Activated CD8-positive, alpha-beta T cell treated with anti-CD3 and anti-CD28 coated beads for 36 hours (primary cell): ENCODE results near the gene MAPK9. TPM values are rescaled to one million over a fixed set of nuclear protein-coding genes. Genes with fewer than 3 reads are reported as not detected.

Experiments
- ATAC-seq: fragments of 200-7000 bp; cut with Tn5 transposase; one replicate; pipeline ENCODE4 v1.10.0; 2021; ENCODE audit warnings: mild to moderate bottlenecking, moderate library complexity
- CTCF ChIA-PET: fragments of 350-600 bp; sonication (Branson Sonifier 250); formaldehyde crosslinking; loops from one replicate; lab custom pipeline; 2021; ENCODE audit warnings: antibody characterized with exemption; lab: Charles Lee
- POLR2A ChIA-PET: fragments of 350-600 bp; sonication (Branson Sonifier 250); formaldehyde crosslinking; loops from one replicate; lab custom pipeline; 2021; ENCODE audit warnings: antibody characterized with exemption; lab: Charles Lee
- DNase-seq: peaks from one replicate; pipeline ENCODE4 v3.0.0-alpha.2; 2020
- H3K27ac Mint-ChIP-seq: one replicate; pipeline ENCODE4 v1.8.0; 2021; ENCODE audit warnings: mild to moderate bottlenecking, mixed read lengths
- H3K27me3 Mint-ChIP-seq: one replicate; pipeline ENCODE4 v1.8.0; 2021; ENCODE audit warnings: mixed read lengths
- H3K36me3 Mint-ChIP-seq: one replicate; pipeline ENCODE4 v1.8.0; 2021; ENCODE audit warnings: low read depth, mixed read lengths
- H3K4me1 Mint-ChIP-seq: one replicate; pipeline ENCODE4 v1.8.0; 2021; ENCODE audit warnings: low read depth, mixed read lengths
- H3K4me3 Mint-ChIP-seq: one replicate; pipeline ENCODE4 v1.8.0; 2021; ENCODE audit warnings: mild to moderate bottlenecking, moderate library complexity, mixed read lengths
- H3K9me3 Mint-ChIP-seq: one replicate; pipeline ENCODE4 v1.8.0; 2021; ENCODE audit warnings: mixed read lengths
- intact Hi-C: fragments of 100-400 bp; cut with micrococcal nuclease; formaldehyde crosslinking; loops from one replicate; pipeline ENCODE4 v1.10.0; 2022
- total RNA-seq, 2 experiments: library from RNA; stranded (reverse); gene quantifications; one replicate each; pipeline ENCODE4 v1.2.3, GENCODE V29; 2021
- TF ChIP-seq, protein P1 (sequence below): fragments of 200-600 bp; IDR thresholded peaks from one replicate; pipeline ENCODE4 v1.8.0; 2022; ENCODE audit warnings: antibody characterized with exemption, mild to moderate bottlenecking

MAPK9 gene
- total RNA-seq, 2 experiments from 2014 or later = 31.8 to 33.2 TPM

- Mint-ChIP-seq H3K4me1 (no peaks in the 10 kb centered on the region), H3K9me3 (no peaks in the 10 kb centered on the region), H3K36me3 (no peaks in the 10 kb centered on the region), H3K4me3 (no peak overlapping the region), H3K27me3 (peaks cover 4% of the 10 kb centered on the region), H3K27ac (no peak overlapping the region)
- TF ChIP-seq, protein P1, sequence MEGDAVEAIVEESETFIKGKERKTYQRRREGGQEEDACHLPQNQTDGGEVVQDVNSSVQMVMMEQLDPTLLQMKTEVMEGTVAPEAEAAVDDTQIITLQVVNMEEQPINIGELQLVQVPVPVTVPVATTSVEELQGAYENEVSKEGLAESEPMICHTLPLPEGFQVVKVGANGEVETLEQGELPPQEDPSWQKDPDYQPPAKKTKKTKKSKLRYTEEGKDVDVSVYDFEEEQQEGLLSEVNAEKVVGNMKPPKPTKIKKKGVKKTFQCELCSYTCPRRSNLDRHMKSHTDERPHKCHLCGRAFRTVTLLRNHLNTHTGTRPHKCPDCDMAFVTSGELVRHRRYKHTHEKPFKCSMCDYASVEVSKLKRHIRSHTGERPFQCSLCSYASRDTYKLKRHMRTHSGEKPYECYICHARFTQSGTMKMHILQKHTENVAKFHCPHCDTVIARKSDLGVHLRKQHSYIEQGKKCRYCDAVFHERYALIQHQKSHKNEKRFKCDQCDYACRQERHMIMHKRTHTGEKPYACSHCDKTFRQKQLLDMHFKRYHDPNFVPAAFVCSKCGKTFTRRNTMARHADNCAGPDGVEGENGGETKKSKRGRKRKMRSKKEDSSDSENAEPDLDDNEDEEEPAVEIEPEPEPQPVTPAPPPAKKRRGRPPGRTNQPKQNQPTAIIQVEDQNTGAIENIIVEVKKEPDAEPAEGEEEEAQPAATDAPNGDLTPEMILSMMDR = no peak
- ATAC-seq = no peak
- POLR2A ChIA-PET = interaction anchor here (0.6 kb wide), 1 partner anchor 51 kb away, joined by 3 read pairs; no protein-coding TSS in a partner anchor
- CTCF ChIA-PET = interaction anchor here (1.3 to 3.8 kb wide), 3 partner anchors 10 to 24 kb away, joined by 5 to 19 read pairs (median 9); no protein-coding TSS in a partner anchor
- no peak for DNase-seq
- intact Hi-C loops = no loop called here
Measured at GRCh38 chr5:180304431-180305375, 12.8 kb upstream of the MAPK9 start.

- intact Hi-C loops = no loop called here
- ChIA-PET POLR2A (no interaction called here), CTCF (interaction anchor here (1.3 to 3.8 kb wide), 3 partner anchors 10 to 24 kb away, joined by 5 to 19 read pairs (median 9); no protein-coding TSS in a partner anchor)
- Mint-ChIP-seq H3K27me3 (peaks cover 4% of the 10 kb centered on the region), H3K36me3 (no peaks in the 10 kb centered on the region), H3K27ac (no peak overlapping the region), H3K4me3 (no peak overlapping the region), H3K4me1 (no peaks in the 10 kb centered on the region), H3K9me3 (no peaks in the 10 kb centered on the region)
- TF ChIP-seq, protein P1 = no peak
- DNase-seq (no peak), ATAC-seq (no peak)
Measured at GRCh38 chr5:180304016-180304292, 12.1 kb upstream of the MAPK9 start.

- no peaks in the 10 kb centered on the region for H3K4me1 Mint-ChIP-seq
- no peaks in the 10 kb centered on the region for H3K9me3 Mint-ChIP-seq
- no peak overlapping the region for H3K27ac Mint-ChIP-seq
- CTCF ChIA-PET = interaction anchor here (1.3 to 3.8 kb wide), 3 partner anchors 9 to 25 kb away, joined by 5 to 19 read pairs (median 9); no protein-coding TSS in a partner anchor
- POLR2A ChIA-PET = no interaction called here
- TF ChIP-seq, protein P1 = no peak
- no peaks in the 10 kb centered on the region for H3K36me3 Mint-ChIP-seq
- H3K27me3 Mint-ChIP-seq = peaks cover 4% of the 10 kb centered on the region
- H3K4me3 Mint-ChIP-seq = no peak overlapping the region
- no peak for ATAC-seq
- no peak for DNase-seq
- intact Hi-C loops = no loop called here
Measured at GRCh38 chr5:180303226-180304015, 11.5 kb upstream of the MAPK9 start.

GRCh38 chr5:180302256-180302655 lies 10.4 kb upstream of the MAPK9 start:
- no peaks in the 10 kb centered on the region for H3K9me3 Mint-ChIP-seq

More at GRCh38 chr5:180302256-180302655, 10.4 kb upstream of the MAPK9 start:
- DNase-seq (no peak), ATAC-seq (no peak)
- intact Hi-C loops = no loop called here
- no peaks in the 10 kb centered on the region for H3K36me3 Mint-ChIP-seq
- POLR2A ChIA-PET = no interaction called here
- H3K27me3 Mint-ChIP-seq = peaks cover 4% of the 10 kb centered on the region
- no peak overlapping the region for H3K4me3 Mint-ChIP-seq
- peaks cover 2% of the 10 kb centered on the region for H3K4me1 Mint-ChIP-seq
- TF ChIP-seq, protein P1 = no peak
- H3K27ac Mint-ChIP-seq = no peak overlapping the region
- CTCF ChIA-PET = interaction anchor here (1.6 to 2.3 kb wide), 2 partner anchors 8 to 14 kb away, joined by 4 to 9 read pairs; no protein-coding TSS in a partner anchor
